ENCODE results near the gene FOXRED2.

DNA sequence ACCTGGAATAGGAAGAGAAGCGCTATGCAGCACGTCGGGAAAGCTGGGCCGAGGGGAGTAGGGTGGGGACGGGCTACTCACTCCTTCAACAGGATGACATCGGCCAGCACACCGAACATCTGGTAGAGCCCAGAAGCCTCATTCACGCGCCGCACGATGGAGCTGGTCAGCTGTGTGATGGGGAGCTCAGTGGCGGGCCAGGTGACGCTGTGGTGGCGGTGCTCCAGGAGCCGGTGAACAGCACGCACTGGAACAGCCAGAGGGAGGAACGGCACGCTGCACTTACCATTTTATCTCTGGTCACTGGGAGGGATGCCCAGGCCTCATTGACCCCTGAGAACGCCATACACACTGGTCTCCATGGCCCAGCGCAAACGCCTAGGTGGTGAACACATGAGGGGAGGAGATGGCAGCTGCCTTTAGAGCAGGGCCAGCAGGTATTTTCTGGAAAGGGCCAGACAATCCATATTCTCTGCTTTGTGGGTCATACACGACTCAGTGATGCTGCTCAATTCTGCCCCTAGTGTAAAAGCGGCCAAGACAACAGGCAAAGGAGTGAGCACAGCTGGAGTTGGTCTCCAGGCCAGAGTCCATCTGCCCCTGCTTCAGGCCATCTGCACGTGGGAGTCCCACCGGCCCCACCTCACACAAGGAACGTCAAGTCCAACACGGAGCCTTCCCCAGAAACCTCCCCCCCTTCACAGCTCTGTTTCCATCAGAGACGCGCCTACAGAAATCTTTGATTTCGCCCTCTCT is 8.8 kb downstream of the FOXRED2 start:
- TF ChIP-seq, protein P1, sequence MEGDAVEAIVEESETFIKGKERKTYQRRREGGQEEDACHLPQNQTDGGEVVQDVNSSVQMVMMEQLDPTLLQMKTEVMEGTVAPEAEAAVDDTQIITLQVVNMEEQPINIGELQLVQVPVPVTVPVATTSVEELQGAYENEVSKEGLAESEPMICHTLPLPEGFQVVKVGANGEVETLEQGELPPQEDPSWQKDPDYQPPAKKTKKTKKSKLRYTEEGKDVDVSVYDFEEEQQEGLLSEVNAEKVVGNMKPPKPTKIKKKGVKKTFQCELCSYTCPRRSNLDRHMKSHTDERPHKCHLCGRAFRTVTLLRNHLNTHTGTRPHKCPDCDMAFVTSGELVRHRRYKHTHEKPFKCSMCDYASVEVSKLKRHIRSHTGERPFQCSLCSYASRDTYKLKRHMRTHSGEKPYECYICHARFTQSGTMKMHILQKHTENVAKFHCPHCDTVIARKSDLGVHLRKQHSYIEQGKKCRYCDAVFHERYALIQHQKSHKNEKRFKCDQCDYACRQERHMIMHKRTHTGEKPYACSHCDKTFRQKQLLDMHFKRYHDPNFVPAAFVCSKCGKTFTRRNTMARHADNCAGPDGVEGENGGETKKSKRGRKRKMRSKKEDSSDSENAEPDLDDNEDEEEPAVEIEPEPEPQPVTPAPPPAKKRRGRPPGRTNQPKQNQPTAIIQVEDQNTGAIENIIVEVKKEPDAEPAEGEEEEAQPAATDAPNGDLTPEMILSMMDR (IDR thresholded peaks at IDR 0.05) = no peak
- TF ChIP-seq POLR2AphosphoS5 (IDR thresholded peaks at IDR 0.05; ENCODE audit: low read depth, low read length) (no peak), TCF7L2 (IDR thresholded peaks at IDR 0.05; ENCODE audit: low read depth, low read length) (no peak)
- TF ChIP-seq, protein P2, sequence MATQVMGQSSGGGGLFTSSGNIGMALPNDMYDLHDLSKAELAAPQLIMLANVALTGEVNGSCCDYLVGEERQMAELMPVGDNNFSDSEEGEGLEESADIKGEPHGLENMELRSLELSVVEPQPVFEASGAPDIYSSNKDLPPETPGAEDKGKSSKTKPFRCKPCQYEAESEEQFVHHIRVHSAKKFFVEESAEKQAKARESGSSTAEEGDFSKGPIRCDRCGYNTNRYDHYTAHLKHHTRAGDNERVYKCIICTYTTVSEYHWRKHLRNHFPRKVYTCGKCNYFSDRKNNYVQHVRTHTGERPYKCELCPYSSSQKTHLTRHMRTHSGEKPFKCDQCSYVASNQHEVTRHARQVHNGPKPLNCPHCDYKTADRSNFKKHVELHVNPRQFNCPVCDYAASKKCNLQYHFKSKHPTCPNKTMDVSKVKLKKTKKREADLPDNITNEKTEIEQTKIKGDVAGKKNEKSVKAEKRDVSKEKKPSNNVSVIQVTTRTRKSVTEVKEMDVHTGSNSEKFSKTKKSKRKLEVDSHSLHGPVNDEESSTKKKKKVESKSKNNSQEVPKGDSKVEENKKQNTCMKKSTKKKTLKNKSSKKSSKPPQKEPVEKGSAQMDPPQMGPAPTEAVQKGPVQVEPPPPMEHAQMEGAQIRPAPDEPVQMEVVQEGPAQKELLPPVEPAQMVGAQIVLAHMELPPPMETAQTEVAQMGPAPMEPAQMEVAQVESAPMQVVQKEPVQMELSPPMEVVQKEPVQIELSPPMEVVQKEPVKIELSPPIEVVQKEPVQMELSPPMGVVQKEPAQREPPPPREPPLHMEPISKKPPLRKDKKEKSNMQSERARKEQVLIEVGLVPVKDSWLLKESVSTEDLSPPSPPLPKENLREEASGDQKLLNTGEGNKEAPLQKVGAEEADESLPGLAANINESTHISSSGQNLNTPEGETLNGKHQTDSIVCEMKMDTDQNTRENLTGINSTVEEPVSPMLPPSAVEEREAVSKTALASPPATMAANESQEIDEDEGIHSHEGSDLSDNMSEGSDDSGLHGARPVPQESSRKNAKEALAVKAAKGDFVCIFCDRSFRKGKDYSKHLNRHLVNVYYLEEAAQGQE (IDR thresholded peaks at IDR 0.05; ENCODE audit: insufficient read depth in 1 of 2, low read depth in 2 of 2, low read length in 1 of 2) = no peak

All from Panc1 (cell line).